ENCODE data around the gene OR4D1. TPM values are rescaled to one million over a fixed set of nuclear protein-coding genes. Genes with fewer than 3 reads are reported as not detected.

The OR4D1 gene
- total and polyA plus RNA-seq, 9 of the 15 experiments (the other 6 are each of a cell fraction or from before 2014, with no cell fraction given): not detected

DNA sequence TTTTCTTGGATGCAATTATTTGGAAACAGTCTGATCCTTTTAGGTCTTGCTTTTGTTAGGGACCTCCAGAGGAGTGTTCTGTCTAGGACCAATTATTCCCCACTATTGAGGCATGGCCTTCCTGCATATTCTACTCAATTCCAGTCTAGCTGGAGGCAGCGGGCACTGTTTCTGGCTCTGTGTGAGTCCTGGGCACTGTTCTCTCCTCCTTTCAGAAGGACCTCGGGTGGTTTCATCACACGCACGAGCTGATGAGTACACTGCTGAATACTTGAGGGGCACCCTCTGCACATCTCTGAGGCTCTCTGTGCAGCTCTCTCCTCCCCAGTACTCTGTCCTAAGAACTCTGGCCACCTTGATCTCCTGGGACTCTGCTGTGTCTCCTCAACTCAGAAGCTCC is 34.2 kb upstream of the OR4D1 start:
- H3K4me1 ChIP-seq (replicated peaks in 1 of 2; ENCODE audit: control insufficient read depth in 2 of 2, insufficient read depth in 2 of 2, low read length in 2 of 2): no peaks in the 10 kb centered on the region
- no peaks in the 10 kb centered on the region for H3K79me2 ChIP-seq (ENCODE audit: control insufficient read depth, insufficient read depth, low read length)
- H3K9ac ChIP-seq (ENCODE audit: insufficient read depth in 1 of 2, low read depth in 2 of 2, low read length in 2 of 2): no peak overlapping the region
- no peaks in the 10 kb centered on the region for H3K9me3 ChIP-seq (replicated peaks; ENCODE audit: control insufficient read depth, insufficient read depth, low read depth, low read length)
- H3K9me1 ChIP-seq (ENCODE audit: control insufficient read depth, insufficient read depth, low read length): no peaks in the 10 kb centered on the region
- ChIA-PET CTCF (ENCODE audit: low intra/inter-chr PET ratio) (interaction anchor here (0.6 to 1.2 kb wide), 4 partner anchors 207 to 983 kb away, joined by 3 to 4 read pairs (median 3); no protein-coding TSS in a partner anchor), POLR2A (interaction anchor here (0.6 to 0.7 kb wide), 2 partner anchors 9 to 249 kb away, joined by 3 read pairs; no protein-coding TSS in a partner anchor)
- no peaks in the 10 kb centered on the region for H3K36me3 ChIP-seq (ENCODE audit: control insufficient read depth, insufficient read depth, low read length)
- H2AFZ ChIP-seq (ENCODE audit: low read depth, low read length): no peak overlapping the region
- no peak overlapping the region for H3K4me3 ChIP-seq
- WGBS (ENCODE audit: insufficient coverage, low coverage, missing lambda C conversion rate): 0% methylated on average over 4 of the region's 4 CpGs
- DNase-seq (ENCODE audit: extremely low read depth in 1 of 4, low spot score in 3 of 4) (no peak), FAIRE-seq (no peak), ATAC-seq (no peak)
- intact Hi-C loops (cut with micrococcal nuclease): loop anchor here (1.0 to 10.0 kb wide), 4 partner anchors 117 to 979 kb away; no protein-coding TSS in a partner anchor
- no peak overlapping the region for H3K27ac ChIP-seq (ENCODE audit: extremely low read depth, low read depth, low read length)
- peaks cover 12 to 25% of the 10 kb centered on the region in 2 experiments; a peak in 4 of 5 replicates for H3K27me3 ChIP-seq (ENCODE audit: control insufficient read depth in 2 of 2, insufficient read depth in 2 of 2, low read length in 2 of 2)
- peaks cover 11% of the 10 kb centered on the region; the same call in 1 of the 2 replicates for H4K20me1 ChIP-seq (replicated peaks; ENCODE audit: control insufficient read depth, insufficient read depth, low read length)
- no peak overlapping the region for H3K4me2 ChIP-seq (ENCODE audit: insufficient read depth, low read length)
- no TSS peak for BruUV-seq (replicated peaks)
- in situ Hi-C loops (cut with MboI): loop anchor here (25.0 kb wide), 1 partner anchor 977 kb away; no protein-coding TSS in a partner anchor
- TF ChIP-seq NFE2 (IDR thresholded peaks at IDR 0.05; ENCODE audit: low read depth) (no peak), PHF20 (IDR thresholded peaks at IDR 0.05; ENCODE audit: partially characterized antibody) (no peak), ZNF561 (CRISPR knock-in tag; conservative IDR thresholded peaks at IDR 0.05) (no peak), MEIS2 (IDR thresholded peaks at IDR 0.05; ENCODE audit: partially characterized antibody) (no peak), MTA2 (IDR thresholded peaks at IDR 0.05; ENCODE audit: low read depth) (no peak), PML (IDR thresholded peaks at IDR 0.05; ENCODE audit: low read length) (no peak), SMAD1 (IDR thresholded peaks at IDR 0.05; ENCODE audit: low read depth, low read length, partially characterized antibody) (no peak), RBM25 (IDR thresholded peaks at IDR 0.05; ENCODE audit: low read depth, low read length, severe bottlenecking) (no peak), LEF1 (IDR thresholded peaks at IDR 0.05) (no peak), CCAR2 (IDR thresholded peaks at IDR 0.05; ENCODE audit: low read depth, low read length) (no peak)
- TF ChIP-seq, protein P1, sequence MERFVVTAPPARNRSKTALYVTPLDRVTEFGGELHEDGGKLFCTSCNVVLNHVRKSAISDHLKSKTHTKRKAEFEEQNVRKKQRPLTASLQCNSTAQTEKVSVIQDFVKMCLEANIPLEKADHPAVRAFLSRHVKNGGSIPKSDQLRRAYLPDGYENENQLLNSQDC (CRISPR knock-in tag; IDR thresholded peaks at IDR 0.05): no peak
- TF ChIP-seq, protein P2, sequence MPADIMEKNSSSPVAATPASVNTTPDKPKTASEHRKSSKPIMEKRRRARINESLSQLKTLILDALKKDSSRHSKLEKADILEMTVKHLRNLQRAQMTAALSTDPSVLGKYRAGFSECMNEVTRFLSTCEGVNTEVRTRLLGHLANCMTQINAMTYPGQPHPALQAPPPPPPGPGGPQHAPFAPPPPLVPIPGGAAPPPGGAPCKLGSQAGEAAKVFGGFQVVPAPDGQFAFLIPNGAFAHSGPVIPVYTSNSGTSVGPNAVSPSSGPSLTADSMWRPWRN (IDR thresholded peaks at IDR 0.05; ENCODE audit: low read depth): no peak
- TF ChIP-seq, protein P3, sequence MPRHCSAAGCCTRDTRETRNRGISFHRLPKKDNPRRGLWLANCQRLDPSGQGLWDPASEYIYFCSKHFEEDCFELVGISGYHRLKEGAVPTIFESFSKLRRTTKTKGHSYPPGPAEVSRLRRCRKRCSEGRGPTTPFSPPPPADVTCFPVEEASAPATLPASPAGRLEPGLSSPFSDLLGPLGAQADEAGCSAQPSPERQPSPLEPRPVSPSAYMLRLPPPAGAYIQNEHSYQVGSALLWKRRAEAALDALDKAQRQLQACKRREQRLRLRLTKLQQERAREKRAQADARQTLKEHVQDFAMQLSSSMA (CRISPR knock-in tag; IDR thresholded peaks at IDR 0.05): no peak
- TF ChIP-seq, protein P4, sequence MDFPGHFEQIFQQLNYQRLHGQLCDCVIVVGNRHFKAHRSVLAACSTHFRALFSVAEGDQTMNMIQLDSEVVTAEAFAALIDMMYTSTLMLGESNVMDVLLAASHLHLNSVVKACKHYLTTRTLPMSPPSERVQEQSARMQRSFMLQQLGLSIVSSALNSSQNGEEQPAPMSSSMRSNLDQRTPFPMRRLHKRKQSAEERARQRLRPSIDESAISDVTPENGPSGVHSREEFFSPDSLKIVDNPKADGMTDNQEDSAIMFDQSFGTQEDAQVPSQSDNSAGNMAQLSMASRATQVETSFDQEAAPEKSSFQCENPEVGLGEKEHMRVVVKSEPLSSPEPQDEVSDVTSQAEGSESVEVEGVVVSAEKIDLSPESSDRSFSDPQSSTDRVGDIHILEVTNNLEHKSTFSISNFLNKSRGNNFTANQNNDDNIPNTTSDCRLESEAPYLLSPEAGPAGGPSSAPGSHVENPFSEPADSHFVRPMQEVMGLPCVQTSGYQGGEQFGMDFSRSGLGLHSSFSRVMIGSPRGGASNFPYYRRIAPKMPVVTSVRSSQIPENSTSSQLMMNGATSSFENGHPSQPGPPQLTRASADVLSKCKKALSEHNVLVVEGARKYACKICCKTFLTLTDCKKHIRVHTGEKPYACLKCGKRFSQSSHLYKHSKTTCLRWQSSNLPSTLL (IDR thresholded peaks at IDR 0.05): no peak
